GF-D8 (cell line): ENCODE measurements around the gene PPP3R1.

Experiments used
- DNase-seq: peaks from one replicate; lab custom pipeline; 2025; lab: John Stamatoyannopoulos, UW

The PPP3R1 gene

DNA sequence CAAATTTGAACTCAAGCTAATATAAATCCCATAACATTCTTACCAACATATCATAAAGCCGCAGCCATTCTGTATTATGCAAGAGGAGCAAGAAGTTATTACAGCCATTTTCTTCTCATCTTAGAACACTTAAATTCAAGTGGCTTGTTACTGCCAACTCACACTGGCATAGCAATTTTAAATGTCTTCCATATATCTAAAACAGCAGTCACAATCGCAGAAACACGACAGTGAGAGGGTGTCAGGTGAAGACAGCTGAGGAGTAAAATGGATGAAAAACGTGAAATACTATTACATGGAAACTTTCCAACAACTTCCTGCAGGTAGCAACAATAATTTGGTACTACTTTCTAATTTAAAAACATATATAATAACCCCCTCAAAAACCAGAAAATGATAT is 17.9 kb downstream of the PPP3R1 start:
- DNase-seq = no peak

DNA sequence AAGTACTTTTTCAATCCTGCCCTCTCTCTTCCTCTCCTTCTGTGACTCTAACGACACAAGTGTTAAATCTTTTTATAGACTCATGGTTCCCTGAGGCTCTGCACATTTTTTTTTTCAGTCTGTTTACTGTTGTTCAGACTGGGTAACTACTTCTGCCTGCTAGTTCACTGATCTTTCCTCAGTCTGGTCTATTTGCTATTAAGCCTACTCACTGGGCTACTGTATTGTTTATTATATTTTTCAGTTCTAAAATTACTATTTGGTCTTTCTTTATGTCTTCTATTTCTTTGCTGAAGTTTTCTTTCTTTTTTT is 21.3 kb downstream of the PPP3R1 start:
- no peak for DNase-seq

DNA sequence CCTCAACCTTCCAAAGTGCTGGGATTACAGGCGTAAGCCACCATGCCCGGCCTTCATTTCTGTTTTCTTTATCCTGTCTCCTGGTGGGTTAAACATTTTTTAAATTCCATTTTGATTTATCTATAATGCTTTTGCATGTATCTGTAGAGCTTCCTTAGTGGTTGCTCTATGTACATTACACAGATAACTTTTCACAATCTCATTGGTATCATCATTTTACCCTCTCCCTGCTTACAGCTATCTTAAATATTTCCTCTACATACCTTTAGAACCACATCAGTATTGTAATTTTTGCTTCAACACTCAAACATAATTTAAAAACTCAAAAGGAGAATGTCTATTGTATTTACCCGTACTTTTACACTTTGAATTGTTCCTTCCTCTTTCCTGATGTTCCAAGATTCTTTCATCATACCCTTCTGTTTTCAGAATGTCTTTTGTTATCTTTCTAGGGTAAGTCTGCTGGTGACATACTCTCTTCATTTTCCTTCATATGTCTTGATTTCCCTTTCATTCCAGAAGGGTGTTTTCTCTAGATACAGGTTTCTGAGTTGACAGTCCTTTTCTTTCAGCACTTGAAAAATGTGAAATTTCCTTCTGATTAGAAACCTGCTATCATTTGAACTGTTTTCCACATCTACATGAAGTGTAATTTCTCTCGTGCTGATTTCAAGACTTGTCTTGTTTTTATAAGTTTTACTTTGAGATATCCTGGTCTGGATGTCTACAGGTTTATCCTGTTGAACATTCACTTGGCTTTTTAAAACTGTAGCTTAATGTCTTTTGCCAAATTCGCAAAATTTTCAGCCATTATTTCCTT is 21.9 kb downstream of the PPP3R1 start:
- peak; percentile 16 for DNase-seq

DNA sequence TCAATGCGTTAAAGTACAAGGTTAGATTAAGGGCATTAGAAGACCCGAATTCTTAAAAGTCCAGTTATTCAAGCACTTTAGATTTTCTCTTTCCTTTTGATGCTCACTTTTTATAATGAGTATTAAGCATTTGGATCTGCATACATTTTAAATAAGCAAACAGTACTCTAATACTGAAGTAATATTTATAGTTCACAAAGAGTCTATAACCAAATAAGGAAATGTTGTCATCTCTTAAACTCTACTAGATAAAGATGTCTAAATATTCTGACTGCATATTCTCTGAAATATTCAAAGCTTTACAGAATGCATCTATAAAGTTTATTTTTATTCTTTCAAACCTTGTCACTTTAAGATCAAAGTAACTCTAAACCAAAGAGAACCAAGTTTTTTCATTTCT is 25.5 kb downstream of the PPP3R1 start:
- DNase-seq = no peak

DNA sequence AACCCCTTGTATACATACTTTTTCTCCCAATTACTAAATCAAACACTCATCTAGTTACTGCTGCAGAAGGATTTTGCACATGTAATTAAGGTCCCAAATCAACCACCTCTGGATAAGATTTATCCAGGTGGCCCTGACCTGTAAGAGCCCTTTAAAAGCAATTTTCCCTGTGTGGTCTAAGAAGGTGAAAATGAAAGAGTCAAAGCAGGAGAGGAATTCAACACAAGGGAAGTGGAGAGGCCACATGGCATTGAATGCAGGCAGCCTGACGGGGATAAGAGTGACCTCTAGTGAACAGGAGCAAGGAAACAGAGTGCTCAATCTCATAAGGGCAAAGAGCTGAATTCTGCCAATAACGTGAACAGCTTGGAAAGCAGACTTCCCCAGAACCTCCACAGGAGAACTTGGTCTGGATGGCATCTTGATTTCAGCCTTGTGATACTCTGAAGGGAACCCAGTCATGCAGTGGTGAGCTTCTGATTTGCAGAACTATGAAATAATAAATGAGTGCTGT is 27.2 kb downstream of the PPP3R1 start:
- DNase-seq = peak; percentile 21

DNA sequence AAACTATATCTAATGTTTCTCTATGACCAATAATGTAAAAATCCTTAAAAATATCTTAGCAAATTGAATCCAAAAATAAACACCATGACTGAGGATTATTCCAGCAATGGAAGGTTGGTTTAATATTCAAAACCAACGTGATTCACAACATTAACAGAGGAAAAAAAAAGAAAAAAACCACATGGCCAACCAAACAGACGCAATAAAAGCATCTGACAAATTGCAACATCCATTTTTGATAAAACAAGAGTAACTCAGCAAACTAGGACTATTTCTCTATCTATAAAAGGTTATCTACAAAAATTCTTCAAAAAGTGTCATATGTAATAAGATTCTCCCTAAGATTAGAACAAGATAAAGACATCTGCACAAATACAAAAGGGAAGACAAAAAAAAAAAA is 28.9 kb downstream of the PPP3R1 start:
- no peak for DNase-seq

DNA sequence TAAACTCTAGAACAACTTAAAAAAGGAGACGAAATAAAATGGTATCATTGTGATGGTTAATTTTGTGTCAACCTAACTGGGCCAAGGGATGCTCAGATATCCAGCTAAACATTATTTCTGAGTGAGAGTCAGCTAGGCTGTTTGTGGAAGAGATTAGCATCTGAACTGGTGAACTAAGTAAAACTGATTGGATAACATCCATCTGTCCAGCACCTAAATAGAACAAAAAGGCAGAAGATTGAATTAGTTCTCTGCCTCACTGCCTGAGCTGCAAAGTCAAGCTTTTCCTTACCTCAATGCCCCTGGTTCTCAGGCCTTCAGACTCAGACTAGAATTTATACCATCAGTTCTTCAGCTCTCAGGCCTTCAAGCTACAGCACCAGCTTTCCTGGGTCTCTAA is 30.0 kb downstream of the PPP3R1 start:
- DNase-seq = no peak

DNA sequence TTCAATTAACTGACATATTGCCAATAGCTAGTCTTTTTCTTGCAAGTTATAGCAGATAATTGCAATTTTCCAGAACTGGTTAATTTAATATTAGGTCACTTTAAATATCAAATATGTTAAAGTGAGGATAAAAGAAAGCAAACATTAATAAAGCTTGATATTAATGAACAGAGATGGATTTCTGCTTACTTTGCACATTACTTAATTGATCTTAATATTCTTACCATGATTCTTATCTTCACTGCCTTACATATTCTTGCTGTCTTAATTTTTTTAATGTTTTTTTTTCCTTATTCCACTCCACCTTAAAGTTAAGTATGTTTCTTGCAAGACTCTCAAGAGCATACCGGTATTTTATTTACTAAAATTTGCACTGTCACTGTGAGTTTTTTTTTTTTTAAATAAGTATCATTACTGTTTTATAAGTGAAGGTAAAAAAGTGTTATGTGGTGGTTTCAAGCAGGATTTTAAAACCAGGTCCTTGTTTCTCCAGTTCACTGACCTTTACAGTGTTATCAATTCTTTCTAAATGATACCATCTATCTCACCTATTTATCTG is 33.9 kb downstream of the PPP3R1 start:
- DNase-seq = no peak

DNA sequence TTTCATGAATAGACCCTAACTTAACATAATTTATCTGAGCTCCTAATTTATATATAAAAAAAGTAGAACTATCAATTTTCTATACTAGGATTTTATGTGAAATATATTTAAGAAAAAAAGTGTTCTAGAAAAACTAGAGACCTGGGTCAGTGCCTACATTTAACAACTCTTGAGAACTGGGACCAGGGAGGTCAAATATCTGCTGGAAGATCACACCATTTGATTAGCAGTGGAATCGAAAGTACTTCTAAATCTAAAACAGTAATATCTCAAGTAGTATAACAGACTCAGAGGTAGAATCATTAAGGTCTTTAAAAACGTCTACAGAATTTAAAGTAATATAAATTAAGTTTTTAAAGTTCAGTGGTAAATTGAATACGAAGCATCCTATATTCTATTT is 34.6 kb downstream of the PPP3R1 start:
- no peak for DNase-seq

DNA sequence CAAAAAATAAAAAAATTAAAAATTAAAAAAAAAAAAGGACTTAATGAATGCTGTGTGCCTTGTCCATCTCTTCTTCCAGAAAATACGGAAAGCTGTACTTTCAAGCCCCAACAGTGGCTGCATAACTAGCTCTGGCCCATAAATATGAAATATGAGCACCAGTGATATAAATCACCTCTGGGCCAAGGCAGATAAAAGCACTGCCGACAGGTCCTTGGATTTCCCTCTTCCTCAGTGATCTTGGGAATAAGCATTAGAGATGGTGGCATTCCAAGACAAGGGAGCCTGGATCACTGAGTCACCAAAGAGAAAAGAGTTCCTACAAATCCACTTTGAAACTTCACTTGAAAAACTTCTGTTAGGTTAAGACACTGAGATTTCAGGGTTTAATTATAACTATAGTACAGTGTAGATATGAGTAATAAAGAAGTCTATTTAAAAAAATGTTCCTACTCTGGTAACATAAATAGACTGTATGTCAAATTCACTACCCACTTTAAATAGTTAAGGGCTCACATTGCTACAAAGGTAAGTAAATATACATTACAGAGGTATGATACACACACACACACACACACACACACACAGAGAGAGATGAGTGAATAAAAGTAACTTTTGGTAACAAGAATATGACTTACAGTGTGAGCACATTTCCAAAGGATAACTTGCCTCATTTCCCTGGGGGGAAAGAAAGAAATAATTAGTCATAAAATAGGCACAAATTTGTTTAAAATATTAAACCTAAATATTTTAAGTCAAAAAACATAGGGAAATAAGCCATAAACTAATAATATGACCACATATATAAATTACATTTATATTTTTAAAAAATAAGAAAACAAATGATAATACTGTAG is 35.6 kb downstream of the PPP3R1 start:
- DNase-seq = no peak

DNA sequence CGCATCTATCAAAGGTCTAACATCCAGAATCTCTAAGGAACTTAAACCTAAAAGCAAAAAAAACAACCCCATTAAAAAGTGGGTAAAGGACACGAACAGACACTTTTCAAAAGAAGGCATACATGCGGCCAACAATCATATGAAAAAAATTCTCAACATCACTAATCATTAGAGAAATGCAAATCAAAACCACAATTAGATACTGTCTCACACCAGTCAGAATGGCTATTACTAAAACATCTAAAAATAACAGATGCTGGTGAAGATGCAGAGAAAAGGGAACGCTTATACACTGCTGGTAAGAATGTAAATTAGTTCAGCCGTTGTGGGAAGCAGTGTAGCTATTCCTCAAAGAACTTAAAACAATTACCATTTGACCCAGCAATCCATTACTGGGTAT is 38.0 kb downstream of the PPP3R1 start:
- DNase-seq = no peak

DNA sequence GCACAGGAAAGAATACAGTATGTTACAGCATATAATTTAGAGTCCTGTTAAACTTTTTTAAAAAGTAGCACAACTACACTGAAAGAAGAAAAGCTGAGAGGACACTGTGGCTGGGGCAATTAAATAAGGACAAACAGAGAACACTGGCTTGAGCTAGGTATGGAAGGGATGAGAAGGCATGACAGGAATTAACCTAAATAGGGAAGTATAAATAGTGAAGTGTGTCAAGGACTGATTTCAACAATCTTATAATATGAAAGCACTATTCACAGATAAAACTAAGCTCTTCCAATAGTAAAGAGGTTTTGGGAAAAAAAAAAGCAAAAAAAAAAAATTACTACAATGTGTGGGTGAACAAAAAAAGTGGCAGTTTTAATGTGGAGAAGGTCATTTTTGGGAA is 45.5 kb downstream of the PPP3R1 start:
- DNase-seq = no peak

DNA sequence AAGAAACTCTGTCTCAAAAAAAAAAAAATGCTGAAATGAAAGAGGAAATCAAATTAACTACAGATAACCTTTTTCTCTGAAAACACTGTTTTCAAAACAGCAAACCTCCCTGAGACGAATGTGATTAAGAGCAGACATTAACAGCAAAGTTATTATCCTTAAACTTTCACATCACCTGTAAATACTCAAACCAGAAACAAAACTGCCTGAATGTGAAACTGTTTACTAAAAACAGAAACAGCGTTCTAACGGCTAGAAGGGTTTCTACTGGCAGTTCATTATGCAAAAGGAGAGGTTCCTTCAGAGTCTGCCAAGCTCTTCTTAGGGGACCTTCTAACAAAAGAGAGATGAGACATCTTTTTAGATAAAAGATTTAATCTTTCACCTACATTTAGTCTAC is 48.7 kb downstream of the PPP3R1 start:
- no peak for DNase-seq

DNA sequence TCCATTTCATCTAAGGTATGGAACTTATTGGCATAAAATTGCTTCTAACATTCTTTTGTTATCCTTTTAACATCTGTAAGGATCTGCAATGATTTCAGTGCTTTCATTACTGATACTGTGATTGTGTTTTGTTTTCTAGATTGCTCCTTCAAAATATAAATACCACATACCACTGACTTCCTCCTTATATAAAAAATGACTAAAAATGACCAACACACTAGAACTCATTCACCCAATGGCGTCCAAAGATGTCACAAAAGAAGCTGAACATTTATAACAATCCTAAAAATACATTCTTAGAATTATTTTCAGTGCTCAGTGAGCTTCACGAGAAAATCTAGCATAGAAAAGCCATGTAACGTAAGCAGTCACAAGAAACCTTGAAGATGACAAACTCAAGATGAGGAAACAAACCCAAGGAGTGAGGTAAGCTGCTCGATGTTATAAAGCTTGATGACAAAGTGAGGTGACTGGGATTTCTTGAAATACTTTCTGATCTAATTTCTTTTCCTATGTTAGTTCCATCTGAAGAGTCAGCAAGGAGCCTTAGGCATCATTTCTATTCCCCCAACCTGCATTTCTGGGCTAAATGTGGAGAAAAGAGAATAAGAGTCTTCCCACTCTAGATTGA is 52.1 kb downstream of the PPP3R1 start:
- no peak for DNase-seq

DNA sequence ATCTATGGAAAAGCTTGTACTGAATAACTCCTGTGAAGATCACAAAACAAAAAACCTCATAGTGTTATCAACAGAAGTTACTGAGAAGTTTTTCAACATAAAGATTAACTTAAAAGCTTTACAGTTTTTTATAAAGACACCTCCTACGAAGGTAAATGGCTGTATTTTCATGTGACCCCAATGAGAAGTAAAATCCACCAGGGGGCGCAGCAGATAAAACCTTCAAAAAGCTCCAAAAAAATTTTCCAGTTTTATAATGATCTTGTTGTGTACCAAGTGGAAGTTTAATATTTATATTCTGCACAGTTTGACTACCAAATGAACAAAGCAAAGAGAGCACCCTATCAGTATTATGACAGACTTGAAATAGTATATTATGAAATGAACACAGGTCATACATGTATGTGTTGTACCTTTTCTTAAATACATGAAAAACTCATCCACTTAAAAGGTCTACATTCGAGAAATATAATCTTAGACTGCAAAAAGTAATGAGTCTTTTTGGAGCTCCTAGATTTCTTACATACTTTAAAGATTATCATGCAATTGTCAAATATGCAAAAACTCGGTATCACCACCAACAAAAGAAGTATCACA is 56.1 kb downstream of the PPP3R1 start:
- peak; percentile 7 for DNase-seq

DNA sequence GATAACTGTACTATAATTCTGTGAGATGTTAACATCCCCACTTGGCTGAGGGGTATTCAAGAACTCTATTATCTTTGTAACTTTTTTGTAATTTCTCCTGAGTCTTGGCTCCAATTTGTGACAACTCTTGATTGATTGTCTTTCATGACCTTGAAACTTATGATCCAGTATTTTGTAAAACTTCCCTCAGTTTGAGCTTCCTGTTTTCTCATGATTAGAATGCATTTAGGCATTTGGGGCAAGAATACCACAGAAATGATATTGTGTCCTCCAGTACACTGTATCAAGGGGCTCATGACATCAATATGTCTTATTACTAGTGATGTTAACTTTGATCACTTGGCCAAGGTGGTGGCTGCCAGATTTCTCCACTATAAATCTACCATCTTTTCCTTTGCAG is 57.2 kb downstream of the PPP3R1 start:
- DNase-seq = no peak

DNA sequence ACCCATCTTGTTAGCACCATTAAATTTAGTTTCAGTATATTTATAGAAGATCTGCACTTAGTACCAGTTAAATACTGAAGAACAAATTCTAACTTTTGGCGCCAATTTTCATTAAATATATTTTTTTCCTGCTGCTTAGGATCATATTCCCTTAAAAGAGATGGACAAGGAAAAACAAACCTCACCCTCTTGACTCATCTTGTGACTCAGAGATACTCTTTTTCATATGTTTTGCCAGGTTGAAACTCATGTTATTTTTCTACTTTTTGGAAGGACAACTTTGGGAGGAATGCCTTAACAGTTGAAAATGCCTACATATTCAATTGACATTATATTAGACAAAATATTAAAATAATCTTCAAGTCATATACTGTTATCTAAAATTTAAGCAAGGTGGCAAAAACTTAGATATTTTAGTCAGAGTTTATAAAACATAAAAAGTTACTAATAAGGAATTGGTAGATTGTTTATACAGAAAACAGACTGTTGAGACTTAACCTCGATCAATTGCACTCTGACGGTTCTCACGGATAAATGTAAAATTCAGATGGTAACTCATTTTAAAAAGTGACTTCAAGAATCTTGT is 58.5 kb downstream of the PPP3R1 start:
- no peak for DNase-seq

DNA sequence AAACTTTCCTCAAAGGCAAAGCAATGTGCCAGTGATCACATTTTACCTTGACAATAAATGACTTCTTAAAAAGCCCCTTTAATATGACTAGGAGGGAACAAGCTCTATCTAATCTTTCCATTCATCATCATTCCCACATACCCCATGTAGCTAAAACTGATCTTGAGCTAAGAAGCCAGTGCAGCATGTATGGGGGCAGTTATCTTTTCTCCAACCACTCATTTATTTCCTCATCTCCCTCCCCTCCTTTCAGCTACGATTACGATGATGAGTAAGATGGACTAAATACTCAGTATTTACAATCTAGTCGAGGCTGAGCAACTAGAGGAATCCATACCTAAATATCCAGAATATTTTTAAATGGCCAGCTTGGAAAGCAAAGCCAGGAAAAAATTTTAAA is 59.2 kb downstream of the PPP3R1 start:
- no peak for DNase-seq

DNA sequence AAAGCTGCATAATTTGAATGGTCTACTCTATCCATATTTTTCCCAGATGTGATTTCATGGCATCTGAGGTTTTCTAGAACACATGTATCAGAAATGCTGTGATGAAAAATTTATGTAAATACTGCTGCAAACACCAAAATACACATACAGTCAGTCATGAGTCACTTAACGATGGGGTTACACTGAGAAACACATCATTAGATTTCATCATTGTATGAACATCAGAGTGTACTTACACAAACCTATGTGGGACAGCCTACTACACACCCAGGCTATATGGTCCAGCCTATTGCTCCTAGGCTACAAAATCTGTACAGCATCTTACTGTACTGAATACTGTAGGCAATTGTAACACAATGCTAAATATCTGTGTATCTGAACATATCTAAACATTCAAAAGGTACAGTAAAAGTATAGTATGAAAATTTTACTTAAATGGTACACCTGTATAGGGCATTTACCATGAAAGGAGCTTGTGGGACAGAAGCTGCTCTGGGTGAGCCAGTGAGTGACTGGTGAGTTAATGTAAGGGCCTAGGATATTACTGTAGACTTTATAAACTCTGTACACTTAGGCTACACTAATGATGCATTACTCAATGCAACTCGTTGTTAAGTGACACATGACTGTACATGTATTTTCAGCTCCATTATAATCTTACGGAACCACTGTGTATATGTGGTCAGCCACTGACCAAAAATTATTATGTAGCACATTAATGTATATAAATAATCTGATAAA is 61.2 kb downstream of the PPP3R1 start:
- DNase-seq = no peak

DNA sequence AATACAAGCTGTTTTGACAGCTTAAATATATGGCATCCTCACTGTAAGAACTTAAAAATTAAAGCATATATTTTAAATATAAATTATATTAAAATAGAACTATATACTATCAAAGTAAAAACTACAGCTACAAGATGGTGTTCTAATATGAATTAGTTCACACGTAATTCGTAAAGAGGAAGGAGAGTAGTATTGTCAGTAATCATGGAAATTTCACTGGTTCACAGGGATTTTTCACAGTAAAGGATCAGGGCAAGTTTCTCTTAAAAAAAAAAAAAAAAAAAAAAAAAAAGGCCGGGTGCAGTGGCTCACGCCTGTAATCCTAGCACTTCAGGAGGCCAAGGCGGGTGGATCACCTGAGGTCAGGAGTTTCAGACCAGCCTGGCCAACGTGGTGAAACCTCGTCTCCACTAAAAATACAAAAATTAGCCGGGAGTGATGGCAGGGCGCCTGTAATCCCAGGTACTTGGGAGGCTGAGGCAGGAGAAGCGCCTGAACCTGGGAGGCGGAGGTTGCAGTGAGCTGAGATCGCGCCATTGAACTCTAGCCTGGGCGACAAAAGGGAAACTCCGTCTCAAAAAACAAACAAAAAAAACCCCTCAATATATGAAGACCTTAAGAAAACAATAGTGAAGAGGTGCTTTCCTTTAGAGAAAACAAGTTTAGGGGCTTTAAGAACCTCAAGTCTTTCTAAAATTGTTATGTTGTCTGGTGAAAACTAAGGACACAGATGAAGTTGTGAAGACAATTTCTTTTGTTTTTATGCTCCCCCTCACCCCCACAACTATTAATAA is 62.1 kb downstream of the PPP3R1 start:
- DNase-seq = no peak
